HG03442 (cell line): ENCODE data around the gene BBOX1.
"Not testable (repeated sequence)": the region's sequence is repeated elsewhere in the genome, so short reads cannot be mapped to it uniquely, and the experiment has no call there.

Experiments used
- ATAC-seq: cut with Tn5 transposase; IDR thresholded peaks from one replicate; pipeline ENCODE4 v1.9.1; 2021; ENCODE audit warnings: mild to moderate bottlenecking, moderate library complexity; ENCODE audit not compliant: unreplicated experiment

BBOX1 gene

DNA sequence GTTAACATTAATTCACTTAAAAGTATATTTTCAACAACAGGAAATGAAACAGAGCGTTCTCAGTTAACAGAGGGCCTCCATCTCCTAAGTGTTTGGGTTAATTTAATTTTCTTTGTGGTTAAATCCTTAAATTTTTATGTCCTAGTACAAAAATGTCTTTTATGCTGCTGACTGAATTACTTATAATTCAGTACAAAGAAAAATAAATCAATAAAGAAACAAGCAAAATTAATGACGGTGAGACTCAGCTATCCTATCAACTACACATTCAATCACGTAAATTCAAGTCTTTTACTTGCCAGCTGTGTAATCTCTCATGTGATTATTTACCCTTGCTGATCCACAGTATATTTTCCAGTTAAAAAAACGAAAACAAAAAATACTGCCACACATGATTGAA, 81.4 kb downstream of the BBOX1 start:
- no peak for ATAC-seq

DNA sequence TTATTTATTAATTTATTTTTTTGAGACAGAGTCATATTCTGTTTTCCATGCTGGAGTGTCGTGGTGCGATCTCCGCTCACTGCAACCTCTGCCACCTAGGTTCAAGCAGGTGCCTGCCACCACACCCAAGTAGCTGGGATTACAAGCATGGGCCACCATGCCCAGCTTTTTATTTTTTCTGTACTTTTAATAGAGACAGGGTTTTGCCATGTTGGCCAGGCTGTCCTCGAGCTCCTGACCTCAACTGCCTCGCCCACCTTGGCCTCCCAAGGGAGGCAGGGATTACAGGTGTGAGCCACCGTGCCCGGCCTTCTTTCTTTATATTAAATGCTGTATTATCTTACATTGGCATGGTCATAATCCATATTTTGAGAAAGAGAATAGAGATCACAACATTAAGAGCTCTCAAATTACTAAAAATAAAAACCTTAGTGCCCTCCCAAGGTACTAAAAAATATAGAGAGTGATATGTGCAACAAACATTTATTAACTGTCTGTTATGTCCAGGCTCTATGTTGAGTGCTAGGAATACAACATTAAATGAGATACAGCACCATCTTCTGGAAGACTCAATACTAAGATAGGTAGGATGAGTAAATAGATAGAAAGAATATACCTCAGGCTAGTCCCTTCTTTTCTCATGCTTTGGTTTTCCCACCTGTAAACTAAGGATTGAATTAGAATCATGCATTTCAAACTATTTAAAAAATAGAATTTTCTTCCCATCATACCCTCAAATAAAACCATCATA, 84.1 kb downstream of the BBOX1 start:
- no peak for ATAC-seq

GRCh38 chr11:27129686-27130085, 89.1 kb downstream of the BBOX1 start:
- no peak for ATAC-seq

DNA sequence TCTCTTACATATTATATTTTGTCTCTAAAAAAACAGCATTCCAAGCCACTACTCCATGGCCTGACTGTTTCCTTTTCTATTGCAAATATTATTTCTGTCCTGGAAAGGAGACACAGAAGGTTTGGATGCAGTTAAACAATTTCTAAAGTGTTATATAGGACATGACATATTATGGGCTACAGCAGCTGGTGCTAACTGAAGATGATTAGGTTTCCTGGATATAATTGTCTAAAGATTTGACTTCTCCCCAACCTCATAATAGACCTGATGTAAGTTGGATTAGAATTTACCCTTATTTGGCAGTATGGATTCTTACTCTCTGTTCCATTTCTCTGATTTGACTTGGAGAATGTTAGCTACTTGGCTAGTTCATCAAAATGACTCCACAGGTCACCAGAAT, 90.2 kb downstream of the BBOX1 start:
- no peak for ATAC-seq

DNA sequence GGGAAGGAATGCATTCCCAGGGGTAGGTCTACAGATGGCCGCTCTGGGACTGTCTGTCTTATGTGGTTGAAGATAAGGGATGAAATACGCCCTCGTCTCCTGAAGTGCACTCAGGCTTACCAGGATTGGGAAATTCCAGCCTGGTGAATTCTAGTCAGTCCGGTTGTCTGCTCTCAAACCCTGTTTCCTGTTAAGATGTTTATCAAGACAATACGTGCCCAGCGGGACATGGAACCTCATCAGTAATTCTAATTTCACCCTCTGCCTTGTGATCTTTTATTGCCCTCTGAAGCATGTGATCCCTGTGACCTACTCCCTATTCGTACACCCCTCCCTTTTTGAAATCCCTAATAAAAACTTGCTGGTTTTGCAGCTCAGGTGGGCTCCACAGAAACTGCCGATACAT, 95.3 kb downstream of the BBOX1 start:
- not testable (repeated sequence) for ATAC-seq

GRCh38 chr11:27138716-27139115, 98.1 kb downstream of the BBOX1 start:
- no peak for ATAC-seq

DNA sequence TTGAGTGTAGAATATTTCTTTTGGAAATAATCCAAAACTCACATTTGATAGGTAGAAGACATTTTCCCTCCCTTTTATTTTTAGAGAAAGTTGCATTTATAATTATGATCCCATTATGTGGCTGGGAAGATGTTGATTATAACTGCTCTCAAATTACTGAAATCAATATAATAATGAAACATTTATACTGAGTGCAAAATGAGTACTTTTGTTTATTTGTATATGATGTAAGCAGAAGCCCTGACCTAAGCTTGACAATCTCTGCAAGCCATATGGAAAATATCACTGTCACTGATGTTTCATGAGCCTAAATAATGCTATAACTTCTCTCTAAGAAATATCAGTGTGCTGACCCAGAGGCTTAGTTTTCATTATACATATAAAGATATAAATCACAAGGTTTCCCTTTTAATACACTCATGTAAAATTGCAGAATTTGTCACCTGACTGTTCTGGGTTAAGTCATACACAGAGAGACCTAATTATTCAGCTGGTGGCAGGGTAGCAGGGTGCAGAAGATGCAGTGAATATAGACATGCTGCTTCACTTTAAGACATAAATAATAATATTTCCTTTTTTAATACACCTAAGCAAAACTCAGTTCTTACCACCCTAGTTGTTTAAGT, 99.2 kb downstream of the BBOX1 start:
- ATAC-seq = no peak

DNA sequence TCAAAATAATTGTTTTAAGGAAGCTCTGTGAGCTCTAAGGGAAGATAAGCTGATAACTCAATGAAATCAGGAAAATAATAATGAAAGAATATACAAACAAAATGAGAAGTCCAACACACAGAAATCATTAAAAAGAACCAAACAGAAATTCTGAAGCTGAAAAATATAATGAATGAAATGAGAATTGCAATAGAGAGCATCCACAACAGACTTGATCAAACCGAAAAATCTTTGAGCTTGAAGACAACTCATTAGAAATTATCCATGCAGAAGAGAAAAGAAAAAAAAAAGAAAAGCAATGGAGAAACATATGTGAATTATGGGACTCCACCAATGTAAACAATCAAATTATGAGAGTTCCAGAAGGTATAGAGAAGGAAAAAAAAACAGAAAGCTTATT, 101.0 kb downstream of the BBOX1 start:
- ATAC-seq = no peak

GRCh38 chr11:27147916-27148315, 107.3 kb downstream of the BBOX1 start:
- ATAC-seq = no peak

DNA sequence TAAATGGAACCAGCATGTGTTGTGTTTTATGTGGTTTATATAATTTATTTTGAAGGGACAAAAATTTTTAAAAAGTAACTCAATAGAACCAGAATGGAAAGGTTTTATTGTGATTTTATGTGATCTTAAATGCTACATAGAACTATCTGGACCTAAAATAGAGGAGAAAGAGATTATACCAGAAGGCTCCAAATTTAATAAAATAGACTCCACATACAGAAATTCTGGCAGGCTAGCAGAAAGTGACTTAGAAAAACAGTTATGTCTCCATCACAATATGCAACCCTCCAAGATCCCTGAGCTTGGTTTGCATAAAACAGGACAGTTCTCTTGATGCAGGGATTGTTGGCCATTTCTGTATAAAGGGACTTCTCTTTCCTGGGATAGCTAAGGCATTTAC, 107.9 kb downstream of the BBOX1 start:
- no peak for ATAC-seq

DNA sequence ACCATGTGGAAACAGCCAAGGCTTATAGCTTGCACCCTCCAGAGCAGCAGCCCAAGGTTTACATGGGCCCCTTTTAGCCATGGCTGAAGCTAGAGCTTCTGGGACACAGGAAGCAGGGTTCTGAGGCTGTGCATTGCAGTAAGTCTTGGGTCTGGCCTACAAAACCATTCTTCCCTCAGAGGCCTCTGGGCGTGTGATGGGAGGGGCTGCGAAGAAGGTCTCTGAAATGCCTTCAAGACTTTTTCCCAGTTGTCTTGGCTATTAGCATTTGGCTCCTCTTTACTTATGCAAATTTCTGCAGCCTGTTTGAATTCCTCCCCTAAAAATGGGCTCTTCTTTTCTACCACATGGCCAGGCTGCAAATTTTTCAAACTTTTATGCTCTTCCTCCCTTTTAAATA, 109.5 kb downstream of the BBOX1 start:
- no peak for ATAC-seq

DNA sequence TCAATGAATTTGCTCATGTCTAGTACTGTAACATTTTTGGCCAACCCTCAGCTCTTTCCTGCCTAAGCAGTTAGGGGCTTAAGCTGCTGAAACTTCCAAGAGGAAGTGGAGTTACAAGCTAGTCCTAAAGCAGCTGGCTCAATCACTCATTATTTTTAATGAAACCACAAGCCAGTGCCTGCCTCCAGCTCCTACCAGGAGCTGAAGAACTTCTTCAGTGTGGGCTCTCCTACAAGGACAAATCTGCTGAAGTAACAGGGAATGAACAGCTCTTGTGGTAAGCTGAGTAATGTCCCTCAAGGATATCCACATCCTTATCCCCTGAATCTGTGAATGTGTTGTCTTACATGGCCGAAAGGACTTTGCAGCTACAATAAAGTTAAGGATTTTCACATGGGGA, 112.5 kb downstream of the BBOX1 start:
- ATAC-seq = no peak

GRCh38 chr11:27158456-27159334, 118.1 kb downstream of the BBOX1 start:
- ATAC-seq = peak; percentile 83

DNA sequence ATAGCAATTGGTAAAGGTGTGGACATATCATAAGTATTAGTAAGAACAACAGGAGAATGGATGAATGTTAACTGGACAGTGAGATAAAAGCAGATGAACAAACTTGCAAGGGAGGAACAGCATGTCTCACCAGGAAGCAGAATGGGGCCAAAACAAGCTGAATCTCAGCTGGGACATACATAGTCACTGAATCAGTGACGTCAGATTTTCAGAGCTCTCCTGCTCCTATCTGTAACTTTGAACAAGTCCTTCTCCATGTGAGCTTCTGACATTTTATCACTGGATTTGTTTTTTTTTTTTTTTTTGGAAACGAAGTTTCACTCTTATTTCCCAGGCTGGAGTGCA, 118.7 kb downstream of the BBOX1 start:
- peak; percentile 8 for ATAC-seq

- ATAC-seq = no peak
Observed at GRCh38 chr11:27161071-27161470, 120.5 kb downstream of the BBOX1 start.

DNA sequence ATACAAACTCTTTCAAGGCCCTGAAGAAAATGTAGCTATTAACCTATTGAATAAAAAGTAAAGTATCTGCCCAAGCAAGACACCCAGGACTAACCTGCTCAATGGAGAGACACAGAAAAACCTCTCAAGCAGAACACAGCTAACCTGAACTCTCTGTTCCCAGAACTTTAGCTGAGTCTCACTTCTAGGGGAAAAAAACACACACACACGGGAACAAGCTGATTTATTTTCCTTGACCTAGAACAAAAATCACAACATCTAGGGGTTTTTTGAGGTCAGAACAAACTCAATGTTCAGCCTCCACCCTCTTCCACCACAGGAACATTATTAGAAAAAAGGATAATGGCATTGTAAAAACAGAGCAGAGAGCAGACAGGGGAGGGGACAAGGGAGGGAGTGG, 121.6 kb downstream of the BBOX1 start:
- ATAC-seq = no peak

DNA sequence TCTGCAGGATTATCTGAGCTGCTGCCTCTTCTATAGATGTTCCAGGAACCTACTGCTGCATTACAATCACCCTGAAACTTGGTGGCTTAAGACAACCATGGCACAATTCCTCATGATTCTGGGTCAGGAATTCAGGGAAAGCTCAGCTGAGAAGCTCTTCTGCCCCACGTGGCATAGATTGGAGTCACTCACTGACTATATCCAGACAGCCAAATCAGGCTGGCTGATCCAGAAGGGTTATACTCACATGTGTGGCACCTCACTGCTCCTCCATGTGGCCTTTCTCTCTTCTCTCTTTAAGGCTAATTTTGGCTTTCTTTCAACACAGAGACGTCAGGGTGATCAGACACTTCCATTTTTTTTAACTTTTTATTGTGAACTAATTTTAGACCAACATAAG, 125.5 kb downstream of the BBOX1 start:
- no peak for ATAC-seq

DNA sequence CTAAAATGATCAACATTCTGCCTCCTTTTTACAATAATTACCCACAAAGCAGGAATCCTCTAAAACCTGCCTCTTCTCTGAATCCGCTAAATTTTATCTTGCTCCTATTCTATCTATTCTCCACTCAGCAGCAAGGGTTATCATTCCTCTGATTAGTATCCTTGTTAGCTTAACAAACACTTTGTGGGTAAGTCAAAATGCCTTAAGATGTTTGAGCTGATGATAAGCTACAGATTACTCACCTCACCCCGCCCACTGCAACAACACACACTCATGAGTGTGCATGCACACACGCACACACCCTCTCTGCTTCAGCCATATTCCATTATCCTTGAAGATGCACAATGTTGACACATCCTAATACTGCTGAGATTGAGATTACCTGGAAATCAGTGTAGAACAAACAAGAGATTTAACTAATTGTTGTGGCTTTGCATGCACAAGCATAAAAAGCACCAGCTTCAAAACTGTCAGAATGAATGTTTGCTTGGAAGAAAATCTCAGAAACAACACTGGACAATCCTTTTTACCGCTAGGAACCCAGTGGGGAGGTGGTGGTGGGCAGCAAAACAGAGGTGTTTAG, 130.9 kb downstream of the BBOX1 start:
- no peak for ATAC-seq

DNA sequence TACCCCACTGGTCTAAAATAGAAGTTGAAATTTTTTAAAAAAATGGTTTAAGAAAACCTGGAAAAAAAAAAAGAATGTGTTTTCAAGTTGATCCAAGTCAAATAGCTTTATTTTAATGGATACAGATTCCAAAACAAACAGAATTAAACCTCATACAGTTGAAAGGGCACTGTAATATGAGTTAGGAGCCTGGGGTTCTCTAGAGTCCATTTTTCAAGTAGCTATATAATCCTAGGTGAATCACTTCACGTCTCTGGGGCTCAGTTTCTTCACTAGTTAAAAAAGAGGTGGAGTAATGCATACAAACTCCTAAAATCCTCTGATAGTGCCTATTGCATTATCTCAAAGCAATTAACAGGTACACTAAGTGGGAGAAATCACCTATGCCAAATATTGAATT, 132.9 kb downstream of the BBOX1 start:
- no peak for ATAC-seq

DNA sequence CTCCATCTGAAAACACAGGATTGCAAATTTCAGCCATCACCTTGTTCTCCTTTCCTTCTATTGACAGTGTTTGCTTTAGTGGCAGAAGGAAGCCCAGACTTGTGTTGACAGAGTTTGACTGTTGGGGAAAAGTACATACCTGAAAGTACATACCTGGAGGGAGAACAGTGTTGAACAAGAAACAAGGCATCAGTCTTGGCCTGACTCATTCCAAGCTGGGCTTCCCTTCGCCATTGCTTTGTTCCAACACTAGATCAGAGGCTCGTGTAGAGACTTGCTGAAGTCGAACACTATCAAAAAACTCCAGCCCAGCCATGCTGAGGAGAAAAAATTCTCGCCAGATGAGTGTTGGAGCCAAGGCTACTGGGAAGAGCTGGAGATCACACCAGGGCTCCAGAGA, 133.4 kb downstream of the BBOX1 start:
- ATAC-seq = no peak

GRCh38 chr11:27174672-27175210, 134.1 kb downstream of the BBOX1 start:
- no peak for ATAC-seq
